WTC11 (cell line): ENCODE results near the gene SHLD1.

ENCODE experiments used
- AFF4 ChIP-seq: sonication (generic); formaldehyde crosslinking; IDR thresholded peaks from 2 replicates; pipeline ENCODE4 v1.8.1; 2023; ENCODE audit warnings: mild to moderate bottlenecking, missing genetic modification reagents, borderline replicate concordance
- CTCF ChIP-seq: fragments of 200-600 bp; IDR thresholded peaks from 2 replicates; pipeline ENCODE4 v1.8.0; 2022; ENCODE audit warnings: antibody characterized with exemption
- E2F4 ChIP-seq: sonication (generic); formaldehyde crosslinking; IDR thresholded peaks from 2 replicates; pipeline ENCODE4 v1.8.1; 2022; ENCODE audit warnings: low read depth, mild to moderate bottlenecking, moderate library complexity, missing genetic modification reagents, borderline replicate concordance
- USF2 ChIP-seq: sonication (generic); formaldehyde crosslinking; IDR thresholded peaks from 2 replicates; pipeline ENCODE4 v1.8.1; 2023; ENCODE audit warnings: mild to moderate bottlenecking, missing genetic modification reagents, moderate library complexity

GRCh38 chr20:5722927-5723326 is 27.3 kb upstream of the SHLD1 start:
- TF ChIP-seq AFF4 (CRISPR knock-in tag) (no peak), CTCF (no peak), USF2 (no peak), E2F4 (CRISPR knock-in tag) (no peak)
